ENCODE data around the gene PARD3.

DNA sequence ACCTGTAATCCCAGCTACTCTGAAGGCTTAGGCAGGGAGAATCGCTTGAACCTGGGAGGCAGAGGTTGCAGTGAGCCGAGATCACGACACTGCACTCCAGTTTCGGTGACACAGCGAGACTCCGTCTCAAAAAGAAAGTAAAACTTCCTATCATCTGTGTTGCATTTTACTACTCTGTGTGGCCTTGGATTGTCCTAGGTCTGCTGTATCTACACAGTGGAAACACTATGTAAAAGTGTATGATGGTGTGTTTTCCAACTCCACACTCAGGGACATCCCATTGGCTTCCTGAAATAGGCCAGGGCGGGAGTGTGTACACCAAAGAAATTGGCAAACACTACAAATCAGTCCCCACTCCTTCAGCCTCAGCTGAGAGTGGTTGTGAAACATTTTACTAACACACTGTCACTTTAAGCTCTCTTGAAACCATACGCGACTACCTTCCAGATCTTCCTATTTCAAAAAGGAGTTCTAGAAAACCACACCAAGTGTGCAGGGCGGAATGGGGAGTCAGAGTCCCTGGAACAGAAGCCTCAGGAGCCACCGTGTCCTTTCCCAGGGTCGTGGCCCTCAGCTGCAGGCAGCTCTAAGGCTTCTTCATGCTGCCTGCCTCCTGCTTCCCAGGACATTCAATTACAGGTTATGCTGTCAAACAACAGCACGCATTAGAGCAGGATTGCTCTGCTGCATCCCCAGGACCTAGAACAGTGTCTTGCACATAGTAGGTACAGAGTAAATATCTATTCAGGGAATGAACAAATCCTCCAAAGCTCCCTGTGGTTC lies 275.4 kb downstream of the PARD3 start:
- TF ChIP-seq, protein P1, sequence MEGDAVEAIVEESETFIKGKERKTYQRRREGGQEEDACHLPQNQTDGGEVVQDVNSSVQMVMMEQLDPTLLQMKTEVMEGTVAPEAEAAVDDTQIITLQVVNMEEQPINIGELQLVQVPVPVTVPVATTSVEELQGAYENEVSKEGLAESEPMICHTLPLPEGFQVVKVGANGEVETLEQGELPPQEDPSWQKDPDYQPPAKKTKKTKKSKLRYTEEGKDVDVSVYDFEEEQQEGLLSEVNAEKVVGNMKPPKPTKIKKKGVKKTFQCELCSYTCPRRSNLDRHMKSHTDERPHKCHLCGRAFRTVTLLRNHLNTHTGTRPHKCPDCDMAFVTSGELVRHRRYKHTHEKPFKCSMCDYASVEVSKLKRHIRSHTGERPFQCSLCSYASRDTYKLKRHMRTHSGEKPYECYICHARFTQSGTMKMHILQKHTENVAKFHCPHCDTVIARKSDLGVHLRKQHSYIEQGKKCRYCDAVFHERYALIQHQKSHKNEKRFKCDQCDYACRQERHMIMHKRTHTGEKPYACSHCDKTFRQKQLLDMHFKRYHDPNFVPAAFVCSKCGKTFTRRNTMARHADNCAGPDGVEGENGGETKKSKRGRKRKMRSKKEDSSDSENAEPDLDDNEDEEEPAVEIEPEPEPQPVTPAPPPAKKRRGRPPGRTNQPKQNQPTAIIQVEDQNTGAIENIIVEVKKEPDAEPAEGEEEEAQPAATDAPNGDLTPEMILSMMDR (IDR thresholded peaks at IDR 0.05), result no peak
- TF ChIP-seq POLR2A (IDR thresholded peaks at IDR 0.05), result no peak
